Caco-2 (cell line): ENCODE results near the gene PLEKHA6. TPM values are rescaled to one million over a fixed set of nuclear protein-coding genes. Genes with fewer than 3 reads are reported as not detected.
A peak's percentile ranks its signal among the peaks of the same experiment; 100 is the strongest.

Experiments
- BruUV-seq: library from RNA; stranded (reverse); fragments of 400-500 nt; replicated peaks from 2 replicates; lab custom pipeline; 2021; lab: Mats Ljungman, UMichigan
- CTCF ChIA-PET: fragments of 300-600 bp; sonication (Branson Sonifier 250); formaldehyde crosslinking; loops from one replicate; lab custom pipeline; 2022; ENCODE audit warnings: antibody characterized with exemption; lab: Charles Lee
- POLR2A ChIA-PET: fragments of 300-600 bp; sonication (Branson Sonifier 250); formaldehyde crosslinking; loops from one replicate; lab custom pipeline; 2022; ENCODE audit warnings: antibody characterized with exemption; lab: Charles Lee
- DNase-seq, 2 experiments: peaks; one replicate each; pipeline versions ENCODE4 v3.0.0 to v3.0.0-alpha.2; 2020 to 2022
- H3K27me3 ChIP-seq: replicated peaks from 2 replicates; pipeline ENCODE4 v1.6.0; 2011; ENCODE audit warnings: low read length; ENCODE audit not compliant: control insufficient read depth, insufficient read depth
- H3K36me3 ChIP-seq: 2 replicates; pipeline ENCODE4 v1.5.1; 2011; ENCODE audit warnings: low read length; ENCODE audit not compliant: control insufficient read depth, insufficient read depth
- H3K4me1 ChIP-seq: fragments of 250-450 bp; sonication (Bioruptor Pico); 2 replicates; pipeline ENCODE4 v1.5.1; 2020; ENCODE audit warnings: mild to moderate bottlenecking
- H3K4me3 ChIP-seq: 2 replicates; pipeline ENCODE4 v1.5.1; 2011; ENCODE audit warnings: low read depth, mild to moderate bottlenecking, control low read depth, low read length
- H3K9me3 ChIP-seq: fragments of 250-450 bp; sonication (Bioruptor Pico); 2 replicates; pipeline ENCODE4 v1.5.1; 2020; ENCODE audit warnings: mild to moderate bottlenecking, moderate library complexity
- H3K27ac Mint-ChIP-seq: one replicate; pipeline ENCODE4 v1.8.0; 2022; ENCODE audit warnings: mixed read lengths; ENCODE audit not compliant: unreplicated experiment
- H3K27me3 Mint-ChIP-seq: one replicate; pipeline ENCODE4 v1.8.0; 2022; ENCODE audit warnings: mixed read lengths; ENCODE audit not compliant: insufficient read depth, unreplicated experiment
- H3K36me3 Mint-ChIP-seq: one replicate; pipeline ENCODE4 v1.8.0; 2022; ENCODE audit warnings: mild to moderate bottlenecking, mixed read lengths; ENCODE audit not compliant: insufficient read depth, unreplicated experiment
- H3K4me1 Mint-ChIP-seq: one replicate; pipeline ENCODE4 v1.8.0; 2022; ENCODE audit warnings: low read depth, mixed read lengths; ENCODE audit not compliant: unreplicated experiment
- H3K4me3 Mint-ChIP-seq: one replicate; pipeline ENCODE4 v1.8.0; 2022; ENCODE audit warnings: mild to moderate bottlenecking, moderate library complexity, mixed read lengths; ENCODE audit not compliant: unreplicated experiment
- H3K9me3 Mint-ChIP-seq: one replicate; pipeline ENCODE4 v1.8.0; 2022; ENCODE audit warnings: mixed read lengths; ENCODE audit not compliant: unreplicated experiment
- intact Hi-C: fragments of 100-400 bp; cut with micrococcal nuclease; formaldehyde crosslinking; loops from one replicate; pipeline ENCODE4 v1.10.0; 2022; ENCODE audit not compliant: unreplicated experiment
- total RNA-seq: library from RNA; stranded (reverse); gene quantifications from 2 replicates; pipeline ENCODE4 v1.2.3, GENCODE V29; 2022
- TF ChIP-seq, protein P1 (sequence below), 2 experiments: fragments of 200-600 bp in 1 of 2; IDR thresholded peaks; 1 replicate in 1 of 2; 2 replicates in 1 of 2; pipeline versions ENCODE4 v1.5.1 to v1.8.0; 2011 to 2022; ENCODE audit warnings: antibody characterized with exemption in 1 of 2, control low read depth in 1 of 2, inconsistent platforms in 1 of 2, low read depth in 1 of 2, low read length in 1 of 2, mild to moderate bottlenecking in 1 of 2, moderate library complexity in 1 of 2; ENCODE audit not compliant: insufficient read depth in 1 of 2, severe bottlenecking in 1 of 2, unreplicated experiment in 1 of 2

PLEKHA6 gene
- total RNA-seq, 1 experiment from 2014 or later, result 18.8 TPM

DNA sequence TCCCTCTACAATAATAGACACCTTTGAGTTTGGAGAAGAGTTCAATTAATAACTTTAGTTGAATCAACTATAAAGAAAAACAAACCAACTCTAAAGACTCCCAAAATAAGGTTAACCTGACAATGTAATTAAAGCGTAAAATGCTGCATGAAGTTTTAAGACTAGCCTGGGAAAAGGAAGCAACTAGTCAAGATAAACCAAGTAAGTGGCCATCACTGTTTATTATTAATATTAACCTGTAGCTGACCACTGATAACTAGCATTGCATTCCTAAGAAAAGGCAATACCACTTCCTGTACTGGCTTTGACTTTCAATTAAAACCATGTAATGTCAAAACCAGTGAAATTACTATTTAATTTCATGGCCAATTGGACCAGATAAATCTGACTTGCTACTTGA, 48.9 kb upstream of the PLEKHA6 start:
- no peak for DNase-seq
- POLR2A ChIA-PET, result no interaction called here
- Mint-ChIP-seq H3K27ac (no peak overlapping the region), H3K9me3 (no peaks in the 10 kb centered on the region), H3K4me3 (peak overlapping the region; percentile 86), H3K36me3 (peaks cover 81% of the 10 kb centered on the region), H3K27me3 (no peaks in the 10 kb centered on the region), H3K4me1 (no peaks in the 10 kb centered on the region)
- Histone ChIP-seq H3K4me3 (peak overlapping the region; percentile 100), H3K27me3 (no peaks in the 10 kb centered on the region), H3K4me1 (peaks cover 9% of the 10 kb centered on the region), H3K9me3 (no peaks in the 10 kb centered on the region), H3K36me3 (peaks cover 2% of the 10 kb centered on the region)
- TF ChIP-seq, protein P1, sequence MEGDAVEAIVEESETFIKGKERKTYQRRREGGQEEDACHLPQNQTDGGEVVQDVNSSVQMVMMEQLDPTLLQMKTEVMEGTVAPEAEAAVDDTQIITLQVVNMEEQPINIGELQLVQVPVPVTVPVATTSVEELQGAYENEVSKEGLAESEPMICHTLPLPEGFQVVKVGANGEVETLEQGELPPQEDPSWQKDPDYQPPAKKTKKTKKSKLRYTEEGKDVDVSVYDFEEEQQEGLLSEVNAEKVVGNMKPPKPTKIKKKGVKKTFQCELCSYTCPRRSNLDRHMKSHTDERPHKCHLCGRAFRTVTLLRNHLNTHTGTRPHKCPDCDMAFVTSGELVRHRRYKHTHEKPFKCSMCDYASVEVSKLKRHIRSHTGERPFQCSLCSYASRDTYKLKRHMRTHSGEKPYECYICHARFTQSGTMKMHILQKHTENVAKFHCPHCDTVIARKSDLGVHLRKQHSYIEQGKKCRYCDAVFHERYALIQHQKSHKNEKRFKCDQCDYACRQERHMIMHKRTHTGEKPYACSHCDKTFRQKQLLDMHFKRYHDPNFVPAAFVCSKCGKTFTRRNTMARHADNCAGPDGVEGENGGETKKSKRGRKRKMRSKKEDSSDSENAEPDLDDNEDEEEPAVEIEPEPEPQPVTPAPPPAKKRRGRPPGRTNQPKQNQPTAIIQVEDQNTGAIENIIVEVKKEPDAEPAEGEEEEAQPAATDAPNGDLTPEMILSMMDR (IDR thresholded peaks at IDR 0.05; ENCODE audit: insufficient read depth in 1 of 2, low read depth in 1 of 2, low read length in 1 of 2, severe bottlenecking in 1 of 2, unreplicated experiment in 1 of 2), result no peak
- intact Hi-C loops, result no loop called here
- CTCF ChIA-PET, result interaction anchor here (3.1 kb wide), 1 partner anchor 10 kb away, joined by 20 read pairs; no protein-coding TSS in a partner anchor
- no TSS peak for BruUV-seq

DNA sequence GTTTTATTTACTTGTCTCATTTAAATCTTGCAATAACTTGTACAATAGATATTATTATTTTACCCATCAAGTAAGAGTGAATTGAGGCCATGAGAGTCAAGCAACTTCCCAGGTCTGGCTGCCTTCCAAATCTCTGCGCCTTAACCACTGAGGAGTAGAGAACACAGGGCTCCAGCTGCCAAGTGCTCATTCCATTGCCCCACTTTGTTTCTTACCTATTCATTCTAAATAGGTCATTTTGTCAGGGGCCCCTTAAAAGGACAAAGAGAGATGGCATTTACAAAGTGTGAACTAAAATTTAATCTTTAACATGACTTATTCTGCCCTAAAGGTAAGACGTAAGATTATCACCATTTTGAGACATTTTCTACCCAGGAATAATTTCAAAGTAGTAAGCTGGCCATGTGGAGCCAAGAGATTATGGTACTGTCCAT, 48.4 kb upstream of the PLEKHA6 start:
- no peak overlapping the region for H3K27ac Mint-ChIP-seq
- no peaks in the 10 kb centered on the region for H3K4me1 Mint-ChIP-seq
- Histone ChIP-seq H3K36me3 (peaks cover 2% of the 10 kb centered on the region), H3K4me1 (peaks cover 9% of the 10 kb centered on the region), H3K4me3 (peak overlapping the region; percentile 100), H3K9me3 (no peaks in the 10 kb centered on the region), H3K27me3 (no peaks in the 10 kb centered on the region)
- H3K4me3 Mint-ChIP-seq, result peak overlapping the region; percentile 86
- no TSS peak for BruUV-seq
- no peak for DNase-seq
- H3K27me3 Mint-ChIP-seq, result no peaks in the 10 kb centered on the region
- ChIA-PET POLR2A (interaction anchor here (0.5 kb wide), 1 partner anchor 24 kb away, joined by 4 read pairs; no protein-coding TSS in a partner anchor), CTCF (interaction anchor here (3.1 kb wide), 1 partner anchor 10 kb away, joined by 20 read pairs; no protein-coding TSS in a partner anchor)
- H3K36me3 Mint-ChIP-seq, result peaks cover 82% of the 10 kb centered on the region
- TF ChIP-seq, protein P1 (IDR thresholded peaks at IDR 0.05; ENCODE audit: insufficient read depth in 1 of 2, low read depth in 1 of 2, low read length in 1 of 2, severe bottlenecking in 1 of 2, unreplicated experiment in 1 of 2), result no peak
- H3K9me3 Mint-ChIP-seq, result no peaks in the 10 kb centered on the region
- intact Hi-C loops, result no loop called here

DNA sequence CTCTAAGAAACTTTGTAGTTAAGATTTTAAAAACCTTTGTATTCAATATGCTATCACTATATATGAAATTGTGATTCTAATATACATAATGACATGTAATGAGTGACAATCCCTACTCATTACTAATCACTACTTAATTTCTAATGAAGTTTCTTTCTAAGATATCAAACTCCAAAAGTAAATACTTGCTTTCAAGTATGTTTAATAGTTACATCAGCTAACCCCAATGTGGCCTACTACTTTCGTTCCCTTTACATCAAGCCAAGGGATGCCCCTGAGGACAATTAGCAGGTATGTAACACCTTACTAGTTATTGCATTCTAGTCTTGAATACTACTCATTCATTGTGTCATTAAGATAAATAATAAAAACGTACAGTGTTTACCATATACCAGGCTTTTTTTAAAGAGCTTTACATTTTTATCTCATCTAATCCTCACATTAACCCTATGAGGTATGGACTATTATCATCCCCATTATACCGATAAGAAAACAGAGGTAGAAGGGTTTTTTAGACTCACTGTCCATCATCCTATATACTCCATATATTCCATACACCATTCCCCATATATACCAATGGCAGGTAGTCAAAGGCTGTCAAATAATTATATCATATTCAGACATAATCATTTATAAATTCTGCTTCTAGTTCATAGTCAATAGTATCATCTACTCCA, 47.7 kb upstream of the PLEKHA6 start:
- H3K4me3 Mint-ChIP-seq, result peak overlapping the region; percentile 86
- no peaks in the 10 kb centered on the region for H3K27me3 Mint-ChIP-seq
- intact Hi-C loops, result no loop called here
- TF ChIP-seq, protein P1 (IDR thresholded peaks at IDR 0.05; ENCODE audit: insufficient read depth in 1 of 2, low read depth in 1 of 2, low read length in 1 of 2, severe bottlenecking in 1 of 2, unreplicated experiment in 1 of 2), result no peak
- peaks cover 82% of the 10 kb centered on the region for H3K36me3 Mint-ChIP-seq
- Histone ChIP-seq H3K27me3 (no peaks in the 10 kb centered on the region), H3K4me3 (peak overlapping the region; percentile 100), H3K9me3 (no peaks in the 10 kb centered on the region), H3K4me1 (peaks cover 7% of the 10 kb centered on the region), H3K36me3 (peaks cover 2% of the 10 kb centered on the region)
- no peaks in the 10 kb centered on the region for H3K4me1 Mint-ChIP-seq
- H3K9me3 Mint-ChIP-seq, result no peaks in the 10 kb centered on the region
- no peak overlapping the region for H3K27ac Mint-ChIP-seq
- no TSS peak for BruUV-seq
- DNase-seq, result no peak
- POLR2A ChIA-PET, result interaction anchor here (0.5 kb wide), 1 partner anchor 25 kb away, joined by 4 read pairs; no protein-coding TSS in a partner anchor
- CTCF ChIA-PET, result interaction anchor here (3.1 kb wide), 1 partner anchor 9 kb away, joined by 20 read pairs; no protein-coding TSS in a partner anchor
